Subcutaneous adipose tissue (tissue), 4 donors: ENCODE measurements around the gene THTPA. TPM values are rescaled to one million over a fixed set of nuclear protein-coding genes. Genes with fewer than 3 reads are reported as not detected.

Experiments used
- CTCF ChIP-seq: fragments of 450-650 bp; IDR thresholded peaks from one replicate; pipeline ENCODE4 v1.5.1; 2016; ENCODE audit warnings: low read depth, mild to moderate bottlenecking, control low read depth, antibody characterized with exemption, moderate library complexity
- total RNA-seq, 4 donors: library from RNA; depleted of rRNA; stranded (reverse); fragments of >200 nt; gene quantifications; one replicate each; pipeline ENCODE4 v1.1.0, GENCODE V29; 2016

Gene THTPA
- total RNA-seq, 4 donors from 2014 or later = 6.7 to 23.2 (median 18.4) TPM

GRCh38 chr14:23518709-23519108 lies 37.4 kb upstream of the THTPA start:
- TF ChIP-seq CTCF = no peak

GRCh38 chr14:23520899-23521533 lies 35.1 kb upstream of the THTPA start:
- no peak for TF ChIP-seq CTCF

GRCh38 chr14:23521785-23522640 lies 34.1 kb upstream of the THTPA start:
- TF ChIP-seq CTCF = no peak

- TF ChIP-seq CTCF = no peak
Observed at GRCh38 chr14:23522643-23523198, 33.4 kb upstream of the THTPA start.

GRCh38 chr14:23523229-23524016 lies 32.6 kb upstream of the THTPA start:
- TF ChIP-seq CTCF = no peak

GRCh38 chr14:23524954-23525353 lies 31.1 kb upstream of the THTPA start:
- no peak for TF ChIP-seq CTCF
